Esophagus squamous epithelium (tissue), 4 donors: ENCODE measurements around the gene RASSF7.

Source experiments
- POLR2A ChIP-seq, 4 donors: fragments of 450-650 bp; IDR thresholded peaks; one replicate each; pipeline ENCODE4 v1.6.1; 2017; ENCODE audit warnings: antibody characterized with exemption in 4 of 4, mild to moderate bottlenecking in 4 of 4, moderate library complexity in 3 of 4
- TF ChIP-seq, protein P1 (sequence below), 6 experiments: fragments of 450-650 bp in 4 of 6; fragments of 200-600 bp in 2 of 6; sonication (generic) in 2 of 6; IDR thresholded peaks; one replicate each; pipeline ENCODE4 v1.5.1; 2016 to 2019; ENCODE audit warnings: antibody characterized with exemption in 6 of 6, mild to moderate bottlenecking in 4 of 6, moderate library complexity in 4 of 6

GRCh38 chr11:595400-595799 is 34.6 kb downstream of the RASSF7 start:
- TF ChIP-seq, protein P1, sequence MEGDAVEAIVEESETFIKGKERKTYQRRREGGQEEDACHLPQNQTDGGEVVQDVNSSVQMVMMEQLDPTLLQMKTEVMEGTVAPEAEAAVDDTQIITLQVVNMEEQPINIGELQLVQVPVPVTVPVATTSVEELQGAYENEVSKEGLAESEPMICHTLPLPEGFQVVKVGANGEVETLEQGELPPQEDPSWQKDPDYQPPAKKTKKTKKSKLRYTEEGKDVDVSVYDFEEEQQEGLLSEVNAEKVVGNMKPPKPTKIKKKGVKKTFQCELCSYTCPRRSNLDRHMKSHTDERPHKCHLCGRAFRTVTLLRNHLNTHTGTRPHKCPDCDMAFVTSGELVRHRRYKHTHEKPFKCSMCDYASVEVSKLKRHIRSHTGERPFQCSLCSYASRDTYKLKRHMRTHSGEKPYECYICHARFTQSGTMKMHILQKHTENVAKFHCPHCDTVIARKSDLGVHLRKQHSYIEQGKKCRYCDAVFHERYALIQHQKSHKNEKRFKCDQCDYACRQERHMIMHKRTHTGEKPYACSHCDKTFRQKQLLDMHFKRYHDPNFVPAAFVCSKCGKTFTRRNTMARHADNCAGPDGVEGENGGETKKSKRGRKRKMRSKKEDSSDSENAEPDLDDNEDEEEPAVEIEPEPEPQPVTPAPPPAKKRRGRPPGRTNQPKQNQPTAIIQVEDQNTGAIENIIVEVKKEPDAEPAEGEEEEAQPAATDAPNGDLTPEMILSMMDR (IDR thresholded peaks at IDR 0.05) = no peak
- TF ChIP-seq POLR2A (IDR thresholded peaks at IDR 0.05) = no peak
